GM15510 (cell line): ENCODE measurements around the gene OR14I1.
"Not testable (repeated sequence)": the region's sequence is repeated elsewhere in the genome, so short reads cannot be mapped to it uniquely, and the experiment has no call there.

Experiments
- POLR2A ChIP-seq: IDR thresholded peaks from 3 replicates; pipeline ENCODE4 v1.6.1; 2011; ENCODE audit warnings: borderline replicate concordance; ENCODE audit not compliant: insufficient read length; ENCODE audit errors: extremely low read depth

Gene OR14I1

GRCh38 chr1:248696261-248696660, 6.3 kb downstream of the OR14I1 start:
- TF ChIP-seq POLR2A: no peak

- no peak for TF ChIP-seq POLR2A
Observed at GRCh38 chr1:248695451-248696132, 7.0 kb downstream of the OR14I1 start.

GRCh38 chr1:248691567-248692155, 10.9 kb downstream of the OR14I1 start:
- no peak for TF ChIP-seq POLR2A

- TF ChIP-seq POLR2A: no peak
Observed at GRCh38 chr1:248688527-248689298, 13.9 kb downstream of the OR14I1 start.

- no peak for TF ChIP-seq POLR2A
Observed at GRCh38 chr1:248686815-248687214, 15.8 kb downstream of the OR14I1 start.

- TF ChIP-seq POLR2A: no peak
Observed at GRCh38 chr1:248681651-248682050, 20.9 kb downstream of the OR14I1 start.

DNA sequence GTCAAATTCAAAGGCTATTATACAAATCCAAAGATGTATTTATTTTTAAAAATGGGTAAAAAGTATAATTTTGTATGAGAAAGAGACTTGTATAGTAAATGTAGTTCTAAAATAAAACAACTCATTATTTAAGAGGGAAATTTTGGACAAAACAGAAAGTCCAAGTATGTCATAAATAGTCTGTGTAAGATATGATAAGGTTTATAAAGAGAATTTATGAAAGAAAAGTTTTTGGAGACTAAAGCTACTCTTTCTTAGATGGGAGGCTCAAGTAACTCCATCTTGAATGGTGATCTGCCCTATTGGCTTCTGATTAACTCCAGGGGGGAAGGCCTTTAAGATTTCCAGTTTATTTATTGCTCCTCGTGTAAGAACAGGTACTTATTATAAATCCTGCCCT, 32.6 kb downstream of the OR14I1 start:
- no peak for TF ChIP-seq POLR2A

DNA sequence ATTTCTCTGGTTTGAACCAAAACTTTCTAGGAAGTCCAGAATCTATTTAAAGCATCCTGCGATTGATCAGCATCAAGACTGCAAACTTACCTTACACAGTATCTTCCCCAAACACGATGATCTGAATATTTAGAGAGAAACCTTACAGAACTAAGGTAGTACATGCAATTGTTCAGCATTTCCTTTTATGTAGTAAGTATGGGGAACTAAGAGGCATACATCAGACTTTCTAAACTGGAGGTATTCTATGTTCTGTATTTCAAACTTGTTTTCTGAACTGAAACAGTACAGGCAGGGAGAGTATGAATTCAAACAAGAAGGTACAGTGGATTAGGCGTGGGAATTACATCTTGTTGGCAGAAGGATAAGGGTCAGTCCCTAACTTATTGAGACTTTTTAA, 47.2 kb downstream of the OR14I1 start, which contains the start of gene OR2T27:
OR2T27 (minus strand) TSS at position 175 of the 400 bp plus-strand sequence. CDS start 4,644 bp downstream, outside the sequence.
- not testable (repeated sequence) for TF ChIP-seq POLR2A
